ENCODE measurements around the gene LRRFIP1. TPM values are rescaled to one million over a fixed set of nuclear protein-coding genes. Genes with fewer than 3 reads are reported as not detected.

The LRRFIP1 gene
- total RNA-seq, 4 donors from 2014 or later = 51.5 to 95.4 (median 65.6) TPM

GRCh38 chr2:237652854-237653253, 25.5 kb downstream of the LRRFIP1 start:
- Histone ChIP-seq H3K27me3 (no peaks in the 10 kb centered on the region), H3K9me3 (peaks cover 0 to 25% (median 0%) of the 10 kb centered on the region in 4 donors), H3K4me3 (no peak overlapping the region), H3K36me3 (no peaks in the 10 kb centered on the region), H3K4me1 (no peaks in the 10 kb centered on the region), H3K27ac (no peak overlapping the region)
- TF ChIP-seq CTCF (IDR thresholded peaks at IDR 0.05) (no peak), EP300 (IDR thresholded peaks at IDR 0.05) (no peak), POLR2A (IDR thresholded peaks at IDR 0.05) (no peak)
- no peak for DNase-seq (ENCODE audit: low spot score in 2 of 2)
- WGBS, 2 donors = 88 to 89% methylated on average over 2 of the region's 2 CpGs

- DNase-seq (ENCODE audit: low spot score in 2 of 2) = no peak
- H3K4me1 ChIP-seq = no peaks in the 10 kb centered on the region
- no peaks in the 10 kb centered on the region for H3K27me3 ChIP-seq
- H3K9me3 ChIP-seq = peaks cover 0 to 25% (median 0%) of the 10 kb centered on the region in 4 donors
- H3K4me3 ChIP-seq = no peak overlapping the region
- TF ChIP-seq POLR2A (IDR thresholded peaks at IDR 0.05) (no peak), CTCF (IDR thresholded peaks at IDR 0.05) (no peak), EP300 (IDR thresholded peaks at IDR 0.05) (no peak)
- H3K36me3 ChIP-seq = no peaks in the 10 kb centered on the region
- H3K27ac ChIP-seq = no peak overlapping the region
- 66 to 72% methylated on average over 5 of the region's 5 CpGs for WGBS, 2 donors
These were observed 26.6 kb downstream of the LRRFIP1 start for GRCh38 chr2:237653776-237654558.

- 93 to 96% methylated on average over 5 of the region's 5 CpGs for WGBS, 2 donors
These were observed 29.7 kb downstream of the LRRFIP1 start for GRCh38 chr2:237657063-237657462.

GRCh38 chr2:237660381-237660900, 33.1 kb downstream of the LRRFIP1 start:
- H3K27ac ChIP-seq = no peak overlapping the region
- TF ChIP-seq CTCF (IDR thresholded peaks at IDR 0.05) = no peak
- TF ChIP-seq EP300 (IDR thresholded peaks at IDR 0.05) = no peak
- no peak for TF ChIP-seq POLR2A (IDR thresholded peaks at IDR 0.05)

More at GRCh38 chr2:237657063-237657462, 29.7 kb downstream of the LRRFIP1 start:
- no peak overlapping the region for H3K4me3 ChIP-seq
- peaks cover 0 to 9% (median 0%) of the 10 kb centered on the region in 4 donors for H3K4me1 ChIP-seq
- no peaks in the 10 kb centered on the region for H3K27me3 ChIP-seq
- peaks cover 0 to 17% (median 0%) of the 10 kb centered on the region in 4 donors for H3K9me3 ChIP-seq
- no peaks in the 10 kb centered on the region for H3K36me3 ChIP-seq
- no peak for DNase-seq (ENCODE audit: low spot score in 2 of 2)
- H3K27ac ChIP-seq = no peak overlapping the region
- no peak for TF ChIP-seq EP300 (IDR thresholded peaks at IDR 0.05)
- no peak for TF ChIP-seq POLR2A (IDR thresholded peaks at IDR 0.05)
- TF ChIP-seq CTCF (IDR thresholded peaks at IDR 0.05) = no peak

GRCh38 chr2:237661270-237661669, 33.9 kb downstream of the LRRFIP1 start:
- H3K27ac ChIP-seq = no peak overlapping the region
- H3K27me3 ChIP-seq = no peaks in the 10 kb centered on the region

More at GRCh38 chr2:237660381-237660900, 33.1 kb downstream of the LRRFIP1 start:
- Histone ChIP-seq H3K4me3 (no peak overlapping the region), H3K36me3 (no peaks in the 10 kb centered on the region), H3K27me3 (no peaks in the 10 kb centered on the region), H3K9me3 (no peaks in the 10 kb centered on the region), H3K4me1 (peaks cover 0 to 27% (median 3%) of the 10 kb centered on the region in 4 donors)
- WGBS, 2 donors = 78 to 82% methylated on average over 5 of the region's 5 CpGs
- no peak for DNase-seq (ENCODE audit: low spot score in 2 of 2)

More at GRCh38 chr2:237661270-237661669, 33.9 kb downstream of the LRRFIP1 start:
- Histone ChIP-seq H3K4me3 (no peak overlapping the region), H3K36me3 (no peaks in the 10 kb centered on the region), H3K4me1 (peaks cover 0 to 27% (median 3%) of the 10 kb centered on the region in 4 donors), H3K9me3 (no peaks in the 10 kb centered on the region)
- no peak for TF ChIP-seq EP300 (IDR thresholded peaks at IDR 0.05)
- TF ChIP-seq CTCF (IDR thresholded peaks at IDR 0.05) = no peak
- TF ChIP-seq POLR2A (IDR thresholded peaks at IDR 0.05) = no peak
- no peak for DNase-seq (ENCODE audit: low spot score in 2 of 2)
- 68 to 73% methylated on average over 6 of the region's 6 CpGs for WGBS, 2 donors
